B cell (primary cell): ENCODE results near the gene ABLIM1. TPM values are rescaled to one million over a fixed set of nuclear protein-coding genes. Genes with fewer than 3 reads are reported as not detected.

ENCODE experiments used
- ATAC-seq: fragments of 200-7000 bp; cut with Tn5 transposase; one replicate; pipeline ENCODE4 v1.10.0; 2021; ENCODE audit warnings: low read depth, mild to moderate bottlenecking, moderate number of reproducible peaks, moderate library complexity
- CTCF ChIA-PET: fragments of 350-600 bp; sonication (Branson Sonifier 250); formaldehyde crosslinking; loops from one replicate; lab custom pipeline; 2021; ENCODE audit warnings: antibody characterized with exemption, inconsistent platforms; lab: Charles Lee
- POLR2A ChIA-PET: fragments of 350-600 bp; sonication (Branson Sonifier 250); formaldehyde crosslinking; loops from one replicate; lab custom pipeline; 2021; ENCODE audit warnings: antibody characterized with exemption; lab: Charles Lee
- DNase-seq: peaks from one replicate; pipeline ENCODE4 v3.0.0; 2013
- H2AFZ ChIP-seq: 2 replicates; pipeline ENCODE4 v1.6.1; 2012; ENCODE audit warnings: mild to moderate bottlenecking, low read depth, low read length; ENCODE audit not compliant: insufficient read depth, poor library complexity, severe bottlenecking
- H3K27ac ChIP-seq, 2 donors: 1 replicate in 1 of 2; 2 replicates in 1 of 2; pipeline ENCODE4 v1.5.1; 2012 to 2013; ENCODE audit warnings: low read length in 2 of 2, mild to moderate bottlenecking in 2 of 2, moderate library complexity in 1 of 2
- H3K27me3 ChIP-seq, 4 experiments: fragments of 200-600 bp in 1 of 4; sonication (generic) in 1 of 4; replicated peaks in 1 of 4; 1 replicate in 2 of 4; 2 replicates in 2 of 4; pipeline versions ENCODE4 v1.6.1 to v1.7.0; 2013 to 2016; ENCODE audit warnings: low read length in 3 of 4, mild to moderate bottlenecking in 2 of 4, mixed read lengths in 1 of 4, moderate library complexity in 1 of 4; ENCODE audit not compliant: insufficient read depth in 4 of 4, control insufficient read depth in 3 of 4; ENCODE audit errors: control extremely low read depth in 1 of 4
- H3K36me3 ChIP-seq, 2 experiments: replicated peaks in 1 of 2; 1 replicate in 1 of 2; 2 replicates in 1 of 2; pipeline versions ENCODE4 v1.6.1 to v1.7.1; 2013; ENCODE audit warnings: low read length in 1 of 2; ENCODE audit not compliant: insufficient read depth in 2 of 2, control insufficient read depth in 1 of 2; ENCODE audit errors: control extremely low read depth in 1 of 2, extremely low read depth in 1 of 2
- H3K4me1 ChIP-seq, 2 donors: fragments of 200-600 bp in 1 of 2; sonication (generic) in 1 of 2; 1 replicate in 1 of 2; 2 replicates in 1 of 2; pipeline versions ENCODE4 v1.5.1 to v1.6.1; 2013 to 2017; ENCODE audit warnings: low read length in 2 of 2; ENCODE audit not compliant: control insufficient read depth in 2 of 2, insufficient read depth in 2 of 2
- H3K4me2 ChIP-seq: replicated peaks from 2 replicates; pipeline ENCODE3; 2012; ENCODE audit warnings: mild to moderate bottlenecking, low read depth, low read length; ENCODE audit not compliant: poor library complexity, severe bottlenecking
- H3K4me3 ChIP-seq, 5 experiments: fragments of 200-600 bp in 1 of 5; sonication (generic) in 1 of 5; 1 replicate in 3 of 5; 2 replicates in 2 of 5; pipeline versions ENCODE4 v1.5.1 to v1.7.0; 2011 to 2016; ENCODE audit warnings: low read length in 4 of 5, mild to moderate bottlenecking in 4 of 5, low read depth in 2 of 5, control low read depth in 1 of 5, moderate library complexity in 1 of 5; ENCODE audit not compliant: insufficient read depth in 1 of 5; ENCODE audit errors: control extremely low read depth in 1 of 5, extremely low read depth in 1 of 5
- H3K79me2 ChIP-seq: fragments of 200-600 bp; sonication (generic); one replicate; pipeline ENCODE4 v1.6.0; 2016; ENCODE audit warnings: low read length; ENCODE audit not compliant: control insufficient read depth, insufficient read depth
- H3K9ac ChIP-seq: fragments of 200-600 bp; sonication (generic); 2 replicates; pipeline ENCODE4 v1.6.1; 2017; ENCODE audit warnings: mild to moderate bottlenecking, low read length, moderate library complexity
- H3K9me3 ChIP-seq, 3 donors: one replicate each; pipeline versions ENCODE4 v1.6.1 to v1.7.1; 2013; ENCODE audit warnings: low read length in 2 of 3; ENCODE audit not compliant: control insufficient read depth in 2 of 3, insufficient read depth in 1 of 3; ENCODE audit errors: control extremely low read depth in 1 of 3
- H4K20me1 ChIP-seq: 2 replicates; pipeline ENCODE4 v1.6.0; 2012; ENCODE audit warnings: mild to moderate bottlenecking, low read length; ENCODE audit not compliant: insufficient read depth, control insufficient read depth, poor library complexity, severe bottlenecking
- H3K27ac Mint-ChIP-seq: one replicate; pipeline ENCODE4 v1.8.0; 2021; ENCODE audit warnings: mixed read lengths
- H3K27me3 Mint-ChIP-seq: one replicate; pipeline ENCODE4 v1.8.0; 2021; ENCODE audit warnings: mixed read lengths
- H3K4me1 Mint-ChIP-seq: one replicate; pipeline ENCODE4 v1.8.0; 2021; ENCODE audit warnings: mixed read lengths
- H3K4me3 Mint-ChIP-seq: one replicate; pipeline ENCODE4 v1.8.0; 2021; ENCODE audit warnings: mixed read lengths
- H3K9me3 Mint-ChIP-seq: one replicate; pipeline ENCODE4 v1.8.0; 2022; ENCODE audit warnings: mixed read lengths; ENCODE audit not compliant: insufficient read depth
- CTCF ChIP-seq: fragments of 200-600 bp; IDR thresholded peaks from one replicate; pipeline ENCODE4 v1.8.0; 2022; ENCODE audit warnings: antibody characterized with exemption, mild to moderate bottlenecking
- EZH2 ChIP-seq: IDR thresholded peaks from 2 replicates; pipeline ENCODE4 v1.6.1; 2012; ENCODE audit warnings: borderline replicate concordance, low read depth, mild to moderate bottlenecking, moderate library complexity, low read length; ENCODE audit not compliant: insufficient read depth, poor library complexity, severe bottlenecking
- WGBS: methylation state at CpG from one replicate; pipeline ENCODE4 v1.1.5; 2013; ENCODE audit warnings: missing lambda C conversion rate; ENCODE audit not compliant: insufficient coverage; 5-methylcytosine and 5-hydroxymethylcytosine counted together
- intact Hi-C: fragments of 100-400 bp; cut with micrococcal nuclease; formaldehyde crosslinking; loops from one replicate; pipeline ENCODE4 v1.10.0; 2022
- polyA plus RNA-seq: library from polyadenylated mRNA; depleted of rRNA; stranded (reverse); fragments of >200 nt; gene quantifications from 2 replicates; pipeline ENCODE4 v1.2.3, GENCODE V29; 2012
- total RNA-seq, 2 donors: library from RNA; stranded (reverse); fragments of 120-200 nt in 1 of 2; gene quantifications; 1 replicate in 1 of 2; 2 replicates in 1 of 2; pipeline versions ENCODE4 v1.2.3 to v1.2.4, GENCODE V29; 2013 to 2022

Gene ABLIM1
- total and polyA plus RNA-seq, 2 donors (not counting 1 experiment from before 2014, with no cell fraction given), result 55.6 to 148 TPM

- H3K36me3 ChIP-seq, result no peaks in the 10 kb centered on the region
- peaks cover 13% of the 10 kb centered on the region for H3K27me3 Mint-ChIP-seq
- no peak overlapping the region for H3K27ac Mint-ChIP-seq
- H3K4me3 Mint-ChIP-seq, result no peak overlapping the region
- no peak for ATAC-seq
- H3K9ac ChIP-seq, result no peak overlapping the region
- H3K9me3 Mint-ChIP-seq, result no peaks in the 10 kb centered on the region
- CTCF ChIA-PET, result no interaction called here
- DNase-seq, result no peak
- H3K9me3 ChIP-seq, result no peaks in the 10 kb centered on the region
- H3K27ac ChIP-seq, result no peak overlapping the region
- H3K4me1 Mint-ChIP-seq, result no peaks in the 10 kb centered on the region
- no CpG with 5 or more reads among the region's 3 CpGs for WGBS
- no peak for TF ChIP-seq EZH2
- no peak for TF ChIP-seq CTCF
- no peak overlapping the region for H3K4me3 ChIP-seq
- no peaks in the 10 kb centered on the region for H3K27me3 ChIP-seq
- intact Hi-C loops, result no loop called here
- no peak overlapping the region for H3K4me2 ChIP-seq
- H3K4me1 ChIP-seq, result no peaks in the 10 kb centered on the region
- no peak overlapping the region for H2AFZ ChIP-seq
- POLR2A ChIA-PET, result no interaction called here
- H4K20me1 ChIP-seq, result no peaks in the 10 kb centered on the region
- no peaks in the 10 kb centered on the region for H3K79me2 ChIP-seq
Measured at GRCh38 chr10:114661212-114661880, 3.3 kb upstream of the ABLIM1 start.

- Histone ChIP-seq H3K36me3 (no peaks in the 10 kb centered on the region), H2AFZ (no peak overlapping the region), H3K4me2 (no peak overlapping the region), H3K4me3 (no peak overlapping the region), H3K4me1 (no peaks in the 10 kb centered on the region), H3K9me3 (peaks cover 0 to 3% (median 0%) of the 10 kb centered on the region in 3 donors), H3K79me2 (no peaks in the 10 kb centered on the region), H3K27me3 (no peaks in the 10 kb centered on the region), H3K9ac (no peak overlapping the region), H4K20me1 (no peaks in the 10 kb centered on the region), H3K27ac (no peak overlapping the region)
- TF ChIP-seq CTCF (no peak), EZH2 (no peak)
- Mint-ChIP-seq H3K27me3 (peaks cover 5% of the 10 kb centered on the region), H3K4me3 (no peak overlapping the region), H3K27ac (no peak overlapping the region), H3K9me3 (no peaks in the 10 kb centered on the region), H3K4me1 (no peaks in the 10 kb centered on the region)
- ATAC-seq (no peak), DNase-seq (no peak)
- intact Hi-C loops, result no loop called here
- ChIA-PET POLR2A (no interaction called here), CTCF (no interaction called here)
- 100% methylated on average over 4 of the region's 7 CpGs for WGBS
Measured at GRCh38 chr10:114655671-114656070, 2.4 kb downstream of the ABLIM1 start.
